MM.1S (cell line): ENCODE measurements around the gene PHLDB1.

Experiments used
- CTCF ChIP-seq: fragments of 300-600 bp; sonication (generic); IDR thresholded peaks from 2 replicates; pipeline ENCODE4 v1.5.1; 2016; ENCODE audit warnings: antibody characterized with exemption, low read length, mixed read lengths
- EZH2 ChIP-seq: fragments of 300-600 bp; sonication (generic); optimal IDR thresholded peaks from 2 replicates; pipeline ENCODE3; 2017; ENCODE audit warnings: low read depth, mild to moderate bottlenecking, antibody characterized with exemption, low read length, mixed read lengths
- EZH2phosphoT487 ChIP-seq: fragments of 300-600 bp; sonication (generic); IDR thresholded peaks from 2 replicates; pipeline ENCODE4 v1.6.1; 2018; ENCODE audit warnings: antibody characterized with exemption, low read length

GRCh38 chr11:118623269-118623655 is 15.8 kb downstream of the PHLDB1 start:
- TF ChIP-seq CTCF (no peak), EZH2phosphoT487 (no peak), EZH2 (no peak)
